Occipital lobe (tissue), 3 donors: ENCODE data around the gene HSD3B7. TPM values are rescaled to one million over a fixed set of nuclear protein-coding genes. Genes with fewer than 3 reads are reported as not detected.

ENCODE experiments used
- DNase-seq: peaks from one replicate; lab custom pipeline; 2025; lab: John Stamatoyannopoulos, UW
- small RNA-seq: library from RNA; depleted of rRNA; stranded (forward); fragments of <200 nt; gene quantifications from one replicate; pipeline ENCODE3, GENCODE V24; 2014
- total RNA-seq: library from RNA; depleted of rRNA; stranded (reverse); fragments of >200 nt; gene quantifications from one replicate; pipeline ENCODE4 v1.2.3, GENCODE V29; 2014

The HSD3B7 gene
- total RNA-seq, 1 donor from 2014 or later = 2.5 TPM

GRCh38 chr16:31020536-31020935, 35.5 kb downstream of the HSD3B7 start:
- DNase-seq = no peak

GRCh38 chr16:31022544-31023251, 37.7 kb downstream of the HSD3B7 start:
- no peak for DNase-seq

- DNase-seq = no peak
These were observed 38.2 kb downstream of the HSD3B7 start for GRCh38 chr16:31023252-31023602.

- no peak for DNase-seq
These were observed 38.7 kb downstream of the HSD3B7 start for GRCh38 chr16:31023627-31024226.

GRCh38 chr16:31025339-31025738, 40.3 kb downstream of the HSD3B7 start:
- DNase-seq = no peak

GRCh38 chr16:31029272-31029671, 44.3 kb downstream of the HSD3B7 start:
- DNase-seq = no peak

GRCh38 chr16:31031276-31031675, 46.3 kb downstream of the HSD3B7 start:
- no peak for DNase-seq

- DNase-seq = peak; percentile 97
These were observed 48.0 kb downstream of the HSD3B7 start, which contains the start of gene STX4 for GRCh38 chr16:31032736-31033708. STX4 (plus strand) TSS chr16:31033558; CDS start chr16:31033806, 248 bp downstream.

GRCh38 chr16:31033709-31034492, 48.9 kb downstream of the HSD3B7 start:
- DNase-seq = peak; percentile 74

GRCh38 chr16:31036691-31037090, 51.7 kb downstream of the HSD3B7 start:
- DNase-seq = no peak

Small RNA genes lying within 50 kb of the gene (small RNA-seq; reads per million reads assigned to genes)
- gene AC135048.1 = not detected

Other genes with a start within 250 kb of the HSD3B7 start
- 12.0 TPM for gene PHKG2, start 236.8 kb upstream of the HSD3B7 start, total RNA-seq
- 1.6 TPM for gene CFAP119, start 223.1 kb upstream of the HSD3B7 start, total RNA-seq
- 80.0 TPM for gene RNF40, start 222.9 kb upstream of the HSD3B7 start, total RNA-seq
- 11.5 TPM for gene ZNF629, start 198.0 kb upstream of the HSD3B7 start, total RNA-seq
- gene BCL7C, start 91.1 kb upstream of the HSD3B7 start, total RNA-seq = 29.6 TPM
- gene CTF1, start 88.6 kb upstream of the HSD3B7 start, total RNA-seq = not detected
- gene FBXL19, start 61.6 kb upstream of the HSD3B7 start, total RNA-seq = 56.1 TPM
- gene ORAI3, start 36.1 kb upstream of the HSD3B7 start, total RNA-seq = 5.5 TPM
- gene SETD1A, start 27.5 kb upstream of the HSD3B7 start, total RNA-seq = 1.6 TPM
- 12.0 TPM for gene STX1B, start 25.4 kb downstream of the HSD3B7 start, total RNA-seq
- gene STX4, start 48.4 kb downstream of the HSD3B7 start, total RNA-seq = 11.5 TPM
- gene ZNF668, start 89.0 kb downstream of the HSD3B7 start, total RNA-seq = 5.3 TPM
- 16.5 TPM for gene ZNF646, start 89.2 kb downstream of the HSD3B7 start, total RNA-seq
- gene PRSS53, start 103.7 kb downstream of the HSD3B7 start, total RNA-seq = 2.2 TPM
- 30.7 TPM for gene VKORC1, start 109.6 kb downstream of the HSD3B7 start, total RNA-seq
- 12.6 TPM for gene BCKDK, start 123.2 kb downstream of the HSD3B7 start, total RNA-seq
- 41.2 TPM for gene KAT8, start 132.5 kb downstream of the HSD3B7 start, total RNA-seq
- not detected for gene PRSS8, start 150.5 kb downstream of the HSD3B7 start, total RNA-seq
- not detected for gene PRSS36, start 164.9 kb downstream of the HSD3B7 start, total RNA-seq
- gene FUS, start 194.9 kb downstream of the HSD3B7 start, total RNA-seq = 50.4 TPM
- 6.6 TPM for gene PYCARD, start 217.6 kb downstream of the HSD3B7 start, total RNA-seq
- 2.3 TPM for gene TRIM72, start 228.9 kb downstream of the HSD3B7 start, total RNA-seq
- 0.78 TPM for gene PYDC1, start 231.9 kb downstream of the HSD3B7 start, total RNA-seq